Stimulated activated CD4-positive, alpha-beta T cell treated with anti-CD3 and anti-CD28 coated beads, Interleukin-15, amount 100 ng/mL, for 24 hours (primary cell): ENCODE data around the gene GRIP1.

ENCODE experiments used
- DNase-seq: peaks from one replicate; pipeline ENCODE4 v3.0.0-alpha.2; 2020

The GRIP1 gene

DNA sequence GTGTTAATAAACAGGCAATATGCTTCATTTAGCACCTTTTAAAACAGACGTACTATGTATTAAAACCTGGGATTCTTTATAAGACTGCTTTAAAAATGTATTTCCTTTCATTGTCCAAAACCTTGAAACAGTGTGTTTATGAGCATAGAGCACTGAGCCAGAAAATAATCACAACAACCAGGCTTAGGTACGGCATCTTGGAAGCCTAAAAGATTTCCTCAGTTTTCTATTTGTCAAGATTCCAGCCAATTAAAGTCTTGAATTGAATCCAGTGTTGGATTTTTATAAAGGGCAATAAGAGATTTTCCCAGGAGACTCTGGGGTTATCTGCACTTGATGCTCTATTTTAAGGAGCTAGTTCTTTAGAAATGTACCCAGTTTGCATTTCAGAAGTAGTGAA, 80.3 kb downstream of the GRIP1 start:
- no peak for DNase-seq

DNA sequence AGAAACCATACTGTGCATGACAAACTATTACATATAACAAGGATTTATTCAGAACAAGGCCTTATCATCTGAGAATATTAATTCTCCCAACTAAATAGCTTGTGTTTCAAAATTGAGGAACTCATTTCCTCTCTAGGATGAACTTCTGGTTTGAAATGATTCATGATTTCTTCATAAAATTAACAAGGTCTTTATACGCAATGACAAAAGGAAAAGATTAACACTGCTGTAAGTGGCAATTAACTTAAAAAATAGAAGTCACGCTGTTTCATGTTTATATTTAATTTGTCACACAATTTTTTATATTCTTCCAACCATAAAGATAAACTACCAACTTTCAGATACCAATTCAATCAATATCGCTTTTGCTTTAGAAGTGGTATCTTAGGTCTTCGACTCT, 80.8 kb downstream of the GRIP1 start:
- no peak for DNase-seq

DNA sequence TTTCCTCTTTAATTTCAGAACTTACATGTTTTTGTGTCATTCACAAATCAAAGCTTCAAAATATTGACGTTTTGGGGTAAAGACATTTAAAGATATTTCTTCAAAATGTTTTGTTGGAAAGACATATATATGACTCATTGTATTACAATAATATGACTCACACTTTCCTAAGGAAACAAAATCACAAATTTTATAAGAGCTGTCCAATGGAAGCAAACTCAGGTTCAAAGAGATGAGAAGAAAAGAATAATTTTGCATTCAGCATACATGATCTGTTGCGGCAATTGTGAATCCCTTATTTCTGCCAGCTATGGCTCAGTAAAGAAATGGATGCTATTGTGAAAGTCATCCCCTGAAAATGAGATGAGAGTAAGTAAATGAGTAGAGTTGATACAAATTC, 82.7 kb downstream of the GRIP1 start:
- DNase-seq: no peak

DNA sequence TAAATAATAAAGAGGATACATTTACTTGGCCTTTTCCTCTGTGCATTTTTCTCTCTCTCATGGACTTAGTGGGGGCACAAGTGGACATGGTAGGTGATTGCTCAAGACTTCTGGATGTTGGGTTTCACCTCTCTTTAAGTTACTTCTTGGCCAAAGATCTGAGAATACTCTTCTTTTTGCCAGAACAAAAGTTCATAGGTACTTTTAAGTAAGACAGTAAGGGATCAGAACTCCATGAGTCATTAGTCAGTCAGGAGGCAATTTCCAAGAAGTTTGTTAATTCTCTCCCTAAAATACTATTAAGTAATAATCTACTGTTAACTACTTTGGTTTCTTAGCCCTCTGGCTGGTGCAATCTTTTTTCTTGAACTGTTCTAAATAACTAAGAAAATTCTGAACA, 84.2 kb downstream of the GRIP1 start:
- no peak for DNase-seq

DNA sequence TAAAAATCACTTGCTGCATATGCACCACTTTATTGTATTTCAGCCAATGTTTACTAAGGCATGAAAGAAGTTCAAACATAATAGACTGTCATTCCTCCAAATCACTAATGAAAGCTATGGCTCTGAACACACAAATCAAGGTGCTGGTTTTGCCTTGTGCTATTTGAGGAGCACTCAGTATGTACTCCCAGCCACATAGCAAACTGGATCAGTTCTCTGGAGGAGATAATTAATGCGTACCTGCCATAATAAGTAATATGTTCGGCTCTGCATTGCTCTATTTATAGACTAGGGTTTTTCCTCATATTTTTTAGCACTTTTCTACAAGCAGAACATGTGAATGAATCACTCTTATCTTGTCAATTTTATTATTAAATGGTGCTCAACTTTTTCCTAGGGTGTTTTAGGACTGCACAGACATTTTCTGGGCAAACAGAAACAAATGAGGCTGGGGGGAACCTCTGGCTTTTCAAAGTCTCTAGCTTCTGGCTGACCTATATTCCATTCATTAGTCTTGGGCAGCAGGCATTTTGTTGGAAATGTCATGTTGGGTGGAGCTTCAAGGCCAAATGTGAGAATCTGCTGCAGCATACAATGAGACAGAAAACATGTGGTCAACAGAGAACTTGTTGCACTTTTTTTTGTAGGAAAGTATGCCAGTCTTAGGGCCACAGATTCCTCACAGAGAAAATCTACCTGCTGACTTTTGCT, 88.4 kb downstream of the GRIP1 start:
- no peak for DNase-seq

DNA sequence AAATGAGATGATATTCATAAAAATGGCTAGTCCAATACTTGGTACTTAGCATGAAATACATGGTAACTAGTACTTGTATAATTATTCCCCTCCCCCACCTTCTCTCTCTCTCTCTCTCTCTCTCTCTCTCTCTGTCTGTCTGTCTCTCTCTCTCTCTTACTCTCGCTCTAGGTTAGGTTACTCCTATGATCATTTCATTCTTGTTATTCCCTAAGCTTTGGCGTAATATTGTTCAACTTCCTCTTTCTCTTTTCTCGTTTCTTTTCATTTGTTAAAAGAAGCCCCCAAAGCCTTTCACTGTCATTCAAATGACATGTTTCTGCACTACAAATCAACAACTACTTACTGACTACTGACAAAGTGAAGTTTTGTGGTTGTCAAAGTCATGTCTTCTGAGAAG, 89.8 kb downstream of the GRIP1 start:
- no peak for DNase-seq

DNA sequence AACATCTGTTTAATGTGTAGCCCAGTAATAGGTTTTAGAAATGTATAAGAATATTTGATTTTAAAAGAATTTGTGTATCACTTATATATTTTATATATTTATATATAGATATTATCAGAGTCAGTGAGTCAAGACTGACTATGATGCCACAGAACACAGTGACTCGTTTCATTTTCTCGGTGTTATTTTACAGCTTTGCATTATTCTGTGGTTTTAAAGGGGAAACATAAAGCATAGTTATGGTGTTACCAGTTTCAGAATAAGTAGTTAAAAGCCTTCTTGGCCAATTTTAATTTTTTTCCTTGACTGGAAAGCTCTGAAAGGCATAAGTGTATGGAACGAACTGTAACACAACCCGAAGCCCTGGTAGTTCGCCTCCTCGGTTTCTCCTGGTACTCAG, 91.0 kb downstream of the GRIP1 start:
- DNase-seq: no peak

DNA sequence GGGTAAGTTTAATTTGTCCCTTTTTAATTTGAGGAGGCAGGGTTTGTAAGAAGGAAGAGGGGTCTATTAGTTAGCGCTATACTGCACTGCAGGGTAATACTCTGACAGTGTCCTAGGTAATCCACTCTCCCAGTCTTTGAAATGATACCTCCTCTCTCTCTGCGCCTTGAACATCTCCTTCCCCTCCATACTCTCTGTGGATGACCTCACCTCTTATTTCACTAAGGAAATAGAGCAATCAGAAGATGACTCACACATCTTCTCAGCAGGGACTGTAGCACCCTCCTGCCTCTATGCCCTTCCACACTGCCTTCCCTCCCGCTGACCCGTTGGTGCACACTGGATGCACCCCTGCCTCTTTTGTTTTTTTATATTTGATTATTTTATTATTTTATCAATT, 94.2 kb downstream of the GRIP1 start:
- no peak for DNase-seq

DNA sequence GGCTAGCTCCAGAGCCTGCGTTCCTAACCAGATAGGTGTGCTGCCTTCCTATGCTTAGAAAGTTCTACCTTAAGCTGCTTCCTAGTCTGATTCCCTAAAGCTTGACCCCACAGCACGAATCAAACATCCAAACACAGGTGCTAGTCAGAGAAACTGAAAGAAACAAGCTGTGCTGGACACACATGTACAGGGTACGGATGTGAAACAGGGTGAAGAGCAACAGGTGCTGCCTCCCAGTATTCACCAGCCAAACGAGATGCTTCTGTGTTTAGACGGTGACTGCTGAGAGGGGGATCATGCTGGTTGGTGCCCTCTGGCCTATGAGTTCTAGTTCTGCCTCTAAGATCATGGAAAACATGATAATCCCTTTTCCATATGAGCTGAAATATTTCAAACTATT, 105.3 kb downstream of the GRIP1 start:
- DNase-seq: no peak

DNA sequence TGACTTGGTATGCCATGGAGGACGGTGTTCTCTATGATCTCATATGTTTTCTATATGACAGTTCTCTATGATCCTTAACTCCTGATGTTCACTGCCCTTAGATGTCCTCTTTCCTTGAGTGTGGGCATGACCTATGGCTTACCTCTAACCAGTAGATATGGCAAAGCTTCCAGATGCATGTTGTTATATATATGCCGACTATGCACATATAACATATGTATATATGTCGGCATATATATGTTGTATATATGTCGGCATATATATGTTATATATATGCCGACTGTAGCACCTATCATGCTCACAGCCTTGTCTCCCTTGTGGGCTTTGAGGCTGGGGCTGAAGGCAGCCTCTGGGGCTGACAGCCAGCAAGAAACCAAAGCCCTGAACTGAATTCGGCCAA, 106.0 kb downstream of the GRIP1 start:
- DNase-seq: no peak

DNA sequence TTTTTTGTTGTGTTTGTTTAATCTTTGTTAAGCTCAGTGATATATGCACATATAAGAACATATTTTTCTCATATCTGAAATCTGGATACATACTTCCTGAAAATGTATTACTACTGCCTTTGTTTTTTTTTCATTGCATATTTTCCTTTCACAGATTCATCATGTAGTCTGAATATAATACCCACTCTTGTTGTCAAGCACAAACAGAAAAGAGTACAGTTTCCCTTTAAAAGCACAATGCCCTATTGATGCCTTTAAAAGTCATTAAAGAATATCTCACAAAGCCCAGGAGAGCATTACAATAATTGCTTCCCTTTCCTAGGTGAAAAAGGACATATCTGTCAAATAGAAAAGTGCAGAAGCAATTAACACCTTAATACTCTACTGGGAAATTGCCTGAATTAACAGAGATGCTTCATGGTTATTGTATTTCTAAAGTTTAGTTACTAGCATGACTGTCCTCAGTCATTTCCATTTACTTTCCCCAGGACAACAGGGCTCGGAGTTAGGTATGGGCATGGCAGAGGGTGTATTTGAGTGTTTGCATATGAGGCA, 107.4 kb downstream of the GRIP1 start:
- DNase-seq: no peak

DNA sequence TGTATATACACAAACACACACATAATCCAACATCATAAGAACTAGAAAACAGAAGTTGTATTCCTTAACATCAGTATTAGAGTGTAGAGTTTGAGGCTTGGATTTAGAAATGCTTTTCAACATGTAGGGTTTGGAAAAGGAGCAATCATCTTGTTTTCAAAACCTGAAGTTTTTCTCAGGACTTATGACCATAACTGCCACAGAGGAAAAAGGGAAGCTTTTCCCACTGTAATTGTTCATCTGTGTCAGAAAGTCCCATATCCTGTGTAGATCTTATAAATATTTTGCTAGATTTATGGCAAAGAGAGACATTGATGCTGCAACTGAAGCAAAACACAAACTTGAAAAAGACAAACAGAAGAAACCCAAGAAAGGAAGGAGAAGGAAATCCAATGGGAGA, 115.7 kb downstream of the GRIP1 start:
- DNase-seq: no peak

DNA sequence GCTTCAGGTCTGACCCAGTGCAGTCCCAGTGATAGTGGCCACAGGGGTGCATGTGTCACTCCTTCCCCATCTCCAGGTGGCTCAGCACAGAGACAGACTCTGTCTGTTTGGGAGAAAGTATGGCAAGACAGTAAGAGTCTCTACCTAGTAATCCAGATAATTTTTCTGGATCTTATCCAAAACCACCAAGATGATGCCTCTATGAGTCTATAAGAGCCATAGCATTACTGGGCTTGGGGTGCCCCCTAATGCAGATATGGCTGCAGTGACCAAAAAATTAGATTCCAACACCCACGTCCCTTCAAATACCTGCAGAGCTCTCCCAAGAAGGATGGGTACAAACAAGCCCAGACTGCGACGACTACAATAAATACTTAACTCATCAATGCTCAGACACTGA, 123.8 kb downstream of the GRIP1 start:
- no peak for DNase-seq

DNA sequence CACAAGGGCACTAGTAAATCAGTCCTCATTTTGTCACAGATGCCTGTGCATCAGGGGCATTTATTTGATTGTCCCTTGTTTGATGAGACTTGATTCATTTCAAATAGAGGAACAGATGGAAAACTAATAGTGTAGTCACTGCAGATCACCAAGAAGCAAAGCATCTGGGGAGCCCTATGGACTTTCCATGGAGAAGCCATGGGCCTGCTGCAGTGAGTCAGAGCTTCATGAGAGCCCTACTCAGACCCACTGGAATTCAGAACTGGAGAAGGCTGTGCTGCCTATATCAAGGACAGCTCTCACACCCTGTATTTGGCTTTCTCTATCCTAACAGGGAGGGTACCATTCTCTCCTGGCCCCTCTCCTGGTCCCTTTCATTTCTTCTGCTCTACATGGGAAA, 126.2 kb downstream of the GRIP1 start:
- DNase-seq: no peak

DNA sequence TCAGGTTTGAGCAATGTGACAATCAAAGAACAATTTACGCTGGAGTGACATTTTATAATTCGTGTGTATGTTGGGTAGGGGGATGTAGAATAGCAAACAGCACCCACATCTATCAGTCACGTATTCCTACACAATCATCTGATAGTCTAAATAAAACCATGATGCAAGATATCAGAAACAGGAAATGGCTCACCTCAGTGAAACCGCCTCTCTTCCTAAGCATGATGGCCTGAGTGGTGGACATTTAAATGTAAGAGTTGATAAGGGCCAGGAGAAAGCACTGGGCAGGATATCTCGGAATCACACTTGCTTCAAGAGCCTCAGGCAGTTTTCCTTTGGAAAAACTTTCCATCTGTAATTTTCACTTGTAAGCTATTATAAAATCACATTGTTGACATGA, 128.2 kb downstream of the GRIP1 start:
- no peak for DNase-seq

DNA sequence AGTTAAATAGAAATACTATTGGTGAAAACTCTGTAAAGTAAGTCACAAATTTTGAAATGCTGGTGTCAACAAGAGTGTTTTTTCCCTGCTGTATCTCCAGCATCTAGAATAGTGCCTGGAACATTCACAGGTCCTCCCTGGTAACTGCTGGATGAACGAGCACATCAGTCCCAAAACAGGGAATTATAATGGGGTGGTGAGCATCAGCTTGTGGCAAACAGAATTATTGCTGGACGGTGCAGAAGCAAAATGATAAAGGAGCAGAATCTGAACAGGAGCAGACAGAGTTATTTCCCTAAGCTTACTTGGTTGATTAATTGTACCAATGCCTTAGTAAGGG, 129.9 kb downstream of the GRIP1 start:
- no peak for DNase-seq

DNA sequence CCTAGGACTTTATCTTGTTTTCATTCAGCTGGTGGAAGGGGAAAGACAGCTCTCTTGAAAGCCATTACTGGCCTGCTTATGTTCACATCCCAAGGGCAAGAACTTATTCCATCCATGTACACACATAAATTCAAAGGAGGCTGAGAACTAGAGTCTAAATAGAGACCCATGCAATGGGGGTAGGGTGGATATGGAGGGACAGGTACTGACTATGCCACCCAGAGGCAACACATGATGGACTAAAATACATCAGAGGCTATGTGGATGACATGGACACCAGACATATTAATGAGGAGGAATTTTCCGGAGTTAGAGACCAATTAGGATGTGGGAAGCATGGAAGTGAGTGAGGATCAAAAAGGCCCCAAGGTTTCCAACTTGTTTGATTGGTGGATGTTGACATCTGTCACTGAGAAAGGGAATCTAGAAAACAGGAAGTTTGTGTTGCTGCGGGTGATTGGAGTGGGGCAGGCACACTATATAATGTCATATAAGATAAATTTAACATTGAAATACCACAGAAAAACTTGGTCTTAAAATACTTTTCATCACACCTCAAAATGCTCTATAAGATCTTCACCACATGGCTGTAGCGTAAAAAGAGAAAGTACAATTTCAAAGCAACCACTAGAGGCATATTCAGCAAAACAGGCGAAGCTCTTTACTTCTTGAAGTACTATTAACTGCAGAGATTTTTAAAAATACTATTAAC, 130.4 kb downstream of the GRIP1 start:
- no peak for DNase-seq

DNA sequence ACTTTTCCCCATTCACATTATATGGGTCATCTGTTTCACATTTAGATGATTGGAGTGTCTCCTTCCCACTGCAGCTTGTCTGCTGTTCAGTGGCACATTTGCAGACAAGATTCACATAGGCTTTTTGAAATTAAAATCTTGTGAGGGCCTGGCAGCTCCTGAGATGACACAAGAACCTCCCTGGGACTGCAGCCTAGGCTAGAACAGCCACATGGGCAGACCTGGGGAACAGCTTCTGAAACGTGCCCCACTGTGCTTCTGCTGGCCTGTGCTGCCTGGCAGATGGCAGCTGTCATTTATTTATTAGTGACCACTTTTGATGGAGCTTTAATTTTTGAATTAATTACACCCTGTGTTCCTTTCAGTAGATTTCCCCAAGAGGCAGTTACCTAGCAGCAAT, 137.4 kb downstream of the GRIP1 start:
- DNase-seq: no peak

DNA sequence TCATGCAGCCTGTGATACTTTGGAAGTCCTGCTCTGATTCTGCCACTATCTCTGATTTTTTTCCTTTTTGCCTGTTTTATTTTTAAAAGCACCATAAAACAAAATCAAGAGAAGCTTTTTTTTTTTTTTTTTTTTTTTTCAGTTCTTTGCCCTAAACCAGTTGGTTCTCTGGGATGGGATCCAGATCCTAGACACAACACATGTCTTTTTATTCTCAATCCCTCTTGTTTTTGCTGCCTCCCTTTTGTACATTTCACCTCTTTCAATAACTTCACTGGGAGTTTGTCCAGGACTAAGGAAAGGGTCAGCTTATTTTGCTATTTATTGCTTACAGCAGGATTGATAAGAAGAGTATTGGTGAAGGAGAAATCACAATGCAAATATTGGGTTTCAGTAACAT, 139.4 kb downstream of the GRIP1 start:
- no peak for DNase-seq

DNA sequence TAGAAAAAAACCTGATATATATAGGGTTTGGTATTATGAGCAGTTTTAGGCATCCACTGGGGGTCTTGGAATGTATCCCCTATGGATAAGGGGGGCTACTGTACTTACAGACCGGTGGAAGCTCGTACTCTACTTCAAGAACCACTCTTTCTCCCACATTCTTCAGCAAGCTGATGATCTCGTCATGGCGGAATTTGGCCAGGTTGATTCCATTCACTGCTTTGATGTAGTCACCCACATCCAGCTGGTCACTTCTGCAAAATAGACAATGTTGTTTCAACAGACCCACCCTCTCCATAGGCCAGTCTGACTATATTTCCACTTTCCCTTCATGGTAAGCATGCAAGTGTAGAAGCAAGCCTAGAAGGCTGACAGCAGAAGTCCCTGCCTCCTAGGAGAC, 139.9 kb downstream of the GRIP1 start:
- no peak for DNase-seq

DNA sequence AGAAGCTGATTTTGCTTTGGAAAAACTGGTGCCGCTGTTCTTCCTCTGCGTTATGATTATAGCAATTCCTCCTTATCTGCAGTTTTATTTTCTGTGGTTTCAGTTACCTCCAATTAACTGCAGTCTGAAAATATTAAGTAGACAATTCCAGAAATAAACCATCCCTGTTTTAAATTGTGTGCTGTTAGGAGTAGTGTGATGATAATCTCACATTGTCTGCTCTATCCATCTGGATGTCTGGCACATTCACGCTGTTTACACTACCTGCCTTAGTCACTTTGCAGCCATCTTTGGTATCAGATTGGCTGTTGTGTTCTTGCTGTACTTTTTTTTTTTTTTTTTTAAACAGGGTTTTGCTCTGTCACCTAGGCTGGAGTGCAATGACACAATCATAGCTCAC, 141.0 kb downstream of the GRIP1 start:
- DNase-seq: no peak

DNA sequence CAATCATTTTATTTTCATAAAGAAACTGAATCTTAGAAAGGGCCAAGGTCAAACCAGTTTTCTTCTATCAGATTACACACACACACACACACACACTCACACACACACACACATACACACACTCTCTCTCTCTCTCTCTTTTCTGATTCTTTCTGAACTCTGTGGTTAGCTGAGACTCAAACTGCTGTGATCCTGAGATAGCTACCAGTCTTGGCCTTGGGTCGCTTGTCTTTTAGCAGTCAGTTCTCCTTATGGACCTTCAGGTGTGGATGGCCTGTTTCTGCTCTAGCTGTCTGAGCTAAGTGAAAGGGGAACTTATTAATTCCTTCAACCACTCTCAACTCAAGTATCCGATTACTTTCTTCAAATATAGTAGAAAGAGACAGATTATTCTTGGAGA, 145.1 kb downstream of the GRIP1 start:
- no peak for DNase-seq

DNA sequence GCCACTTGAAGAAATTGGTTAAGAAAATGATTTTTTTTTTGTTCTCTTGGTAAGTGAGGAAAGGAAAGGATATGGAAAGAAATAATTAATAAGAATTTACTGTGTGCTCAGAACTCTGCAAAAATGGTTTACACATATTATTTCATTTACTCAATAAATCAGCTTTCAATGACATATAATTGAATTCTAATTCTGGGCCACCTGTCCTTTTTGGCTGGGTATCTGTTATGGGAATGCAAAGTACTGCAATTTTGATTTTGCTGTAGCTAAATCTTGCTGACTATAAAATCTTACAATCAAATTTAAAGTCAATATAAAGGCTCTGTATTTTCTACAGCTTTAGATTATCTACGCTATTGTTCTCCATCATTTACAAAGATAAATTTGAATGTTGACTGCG, 147.1 kb downstream of the GRIP1 start:
- no peak for DNase-seq

DNA sequence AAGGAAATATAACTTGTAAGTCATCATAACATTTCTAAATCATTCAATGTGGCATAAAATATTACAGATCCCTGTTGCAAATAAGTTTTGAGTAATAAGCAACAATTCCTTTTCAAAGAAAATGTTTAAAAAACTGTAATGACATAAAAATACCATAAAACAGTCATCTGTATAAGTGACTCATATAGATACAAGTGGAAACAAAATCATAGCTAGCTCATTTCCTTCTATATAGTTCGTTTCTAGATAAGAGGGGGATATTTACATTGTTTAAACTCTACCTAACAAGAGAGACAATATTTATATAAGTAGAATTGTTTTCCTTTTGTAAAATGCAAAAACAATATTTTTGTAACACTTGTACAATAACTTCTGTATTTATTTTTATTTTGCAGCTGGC, 148.9 kb downstream of the GRIP1 start:
- DNase-seq: no peak

DNA sequence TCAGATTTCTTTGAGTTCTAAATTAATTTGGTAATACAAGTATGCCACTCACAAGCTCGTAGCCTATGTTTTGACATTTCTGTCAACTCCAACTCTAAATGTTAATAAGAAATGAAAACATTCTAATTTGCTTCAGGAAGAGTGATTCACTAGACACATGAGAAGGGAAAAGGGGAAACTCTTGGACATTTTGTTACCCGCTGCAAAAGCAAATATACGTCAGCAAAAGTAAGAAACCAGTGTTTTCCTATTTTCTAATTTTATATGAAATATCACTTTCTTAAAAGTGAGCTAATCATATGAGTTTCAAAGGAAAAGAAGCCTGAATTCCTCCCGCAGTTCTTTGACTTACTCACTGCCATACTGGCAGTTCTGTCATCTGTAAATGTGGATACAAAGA, 162.3 kb downstream of the GRIP1 start:
- no peak for DNase-seq
